ENCODE data around the gene FOXP1.

The FOXP1 gene

GRCh38 chr3:71376503-71376902 is 207.0 kb downstream of the FOXP1 start:
- no peak overlapping the region for H3K4me3 ChIP-seq (replicated peaks in 1 of 2; ENCODE audit: low read depth in 2 of 2, low read length in 2 of 2)
- no peak for TF ChIP-seq CTCF (IDR thresholded peaks at IDR 0.05; ENCODE audit: low read depth, low read length)
- no peak for DNase-seq (ENCODE audit: low read depth in 2 of 2)

DNA sequence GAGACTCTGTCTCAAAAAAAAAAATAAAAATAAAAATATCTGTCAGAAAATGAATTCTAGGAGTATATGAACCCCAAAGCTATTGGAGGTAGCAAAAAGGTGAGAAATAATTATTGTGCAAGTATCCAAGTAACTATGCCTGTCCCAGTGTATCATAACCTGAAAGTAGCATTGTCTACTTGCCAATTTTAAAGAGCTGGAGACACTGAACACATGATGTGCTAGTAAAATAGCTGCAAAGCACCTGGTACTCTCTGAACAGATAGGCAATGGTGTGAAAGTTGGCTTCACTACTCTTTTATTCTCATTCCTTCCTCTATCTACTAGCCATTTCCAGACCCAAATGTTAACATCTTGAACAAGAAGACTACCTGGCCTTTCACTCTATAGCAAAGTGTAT is 208.9 kb downstream of the FOXP1 start:
- no peak for TF ChIP-seq CTCF (IDR thresholded peaks at IDR 0.05; ENCODE audit: low read depth, low read length)
- no peak overlapping the region for H3K4me3 ChIP-seq (replicated peaks in 1 of 2; ENCODE audit: low read depth in 2 of 2, low read length in 2 of 2)
- no peak for DNase-seq (ENCODE audit: low read depth in 2 of 2)

- TF ChIP-seq CTCF (IDR thresholded peaks at IDR 0.05; ENCODE audit: low read depth, low read length): no peak
- H3K4me3 ChIP-seq (replicated peaks in 1 of 2; ENCODE audit: low read depth in 2 of 2, low read length in 2 of 2): no peak overlapping the region
- no peak for DNase-seq (ENCODE audit: low read depth in 2 of 2)
Observed at GRCh38 chr3:71372911-71373637, 210.5 kb downstream of the FOXP1 start.

- no peak for TF ChIP-seq CTCF (IDR thresholded peaks at IDR 0.05; ENCODE audit: low read depth, low read length)
- H3K4me3 ChIP-seq (replicated peaks in 1 of 2; ENCODE audit: low read depth in 2 of 2, low read length in 2 of 2): no peak overlapping the region
- DNase-seq (ENCODE audit: low read depth in 2 of 2): no peak
Observed at GRCh38 chr3:71372241-71372768, 211.2 kb downstream of the FOXP1 start.

GRCh38 chr3:71371282-71371681 is 212.2 kb downstream of the FOXP1 start:
- TF ChIP-seq CTCF (IDR thresholded peaks at IDR 0.05; ENCODE audit: low read depth, low read length): no peak
- no peak overlapping the region for H3K4me3 ChIP-seq (replicated peaks in 1 of 2; ENCODE audit: low read depth in 2 of 2, low read length in 2 of 2)
- no peak for DNase-seq (ENCODE audit: low read depth in 2 of 2)

- no peak overlapping the region for H3K4me3 ChIP-seq (replicated peaks in 1 of 2; ENCODE audit: low read depth in 2 of 2, low read length in 2 of 2)
- no peak for DNase-seq (ENCODE audit: low read depth in 2 of 2)
- no peak for TF ChIP-seq CTCF (IDR thresholded peaks at IDR 0.05; ENCODE audit: low read depth, low read length)
Observed at GRCh38 chr3:71370467-71370866, 213.1 kb downstream of the FOXP1 start.

Data from cardiac fibroblast (primary cell).